Endothelial cell of umbilical vein (primary cell): ENCODE data around the gene BNIP5.

ENCODE experiments used
- CTCF ChIP-seq, 2 donors: IDR thresholded peaks; 1 replicate in 1 of 2; 2 replicates in 1 of 2; pipeline ENCODE4 v1.5.1; 2011; ENCODE audit warnings: low read length in 2 of 2, mild to moderate bottlenecking in 2 of 2, moderate library complexity in 2 of 2, control low read depth in 1 of 2, inconsistent platforms in 1 of 2, low read depth in 1 of 2; ENCODE audit not compliant: insufficient read depth in 1 of 2; ENCODE audit errors: extremely low read depth in 1 of 2
- EZH2 ChIP-seq: IDR thresholded peaks from 2 replicates; pipeline ENCODE4 v1.6.1; 2012; ENCODE audit warnings: borderline replicate concordance, low read depth, mild to moderate bottlenecking, moderate library complexity, low read length, inconsistent platforms; ENCODE audit not compliant: severe bottlenecking
- FOS ChIP-seq: IDR thresholded peaks from 2 replicates; pipeline ENCODE4 v1.6.1; 2011; ENCODE audit warnings: mild to moderate bottlenecking, low read length, moderate library complexity, borderline replicate concordance; ENCODE audit not compliant: insufficient read depth
- GATA2 ChIP-seq: IDR thresholded peaks from 2 replicates; pipeline ENCODE4 v1.7.0; 2011; ENCODE audit warnings: low read depth, mild to moderate bottlenecking, moderate library complexity, mixed read lengths, low read length; ENCODE audit not compliant: insufficient read length, insufficient read depth
- JUN ChIP-seq: IDR thresholded peaks from 2 replicates; pipeline ENCODE4 v1.6.1; 2011; ENCODE audit warnings: borderline replicate concordance, low read depth; ENCODE audit not compliant: insufficient read length, insufficient read depth
- POLR2A ChIP-seq: IDR thresholded peaks from 2 replicates; pipeline ENCODE4 v1.6.1; 2012; ENCODE audit warnings: low read depth, mild to moderate bottlenecking, control low read depth, low read length
- POLR2AphosphoS5 ChIP-seq: IDR thresholded peaks from 2 replicates; pipeline ENCODE4 v1.6.1; 2012; ENCODE audit warnings: low read depth, mild to moderate bottlenecking, control low read depth, low read length, moderate library complexity; ENCODE audit not compliant: insufficient read depth
- TF ChIP-seq, protein P1 (sequence below): IDR thresholded peaks from 2 replicates; pipeline ENCODE4 v1.6.1; 2011; ENCODE audit not compliant: insufficient read depth, insufficient read length

DNA sequence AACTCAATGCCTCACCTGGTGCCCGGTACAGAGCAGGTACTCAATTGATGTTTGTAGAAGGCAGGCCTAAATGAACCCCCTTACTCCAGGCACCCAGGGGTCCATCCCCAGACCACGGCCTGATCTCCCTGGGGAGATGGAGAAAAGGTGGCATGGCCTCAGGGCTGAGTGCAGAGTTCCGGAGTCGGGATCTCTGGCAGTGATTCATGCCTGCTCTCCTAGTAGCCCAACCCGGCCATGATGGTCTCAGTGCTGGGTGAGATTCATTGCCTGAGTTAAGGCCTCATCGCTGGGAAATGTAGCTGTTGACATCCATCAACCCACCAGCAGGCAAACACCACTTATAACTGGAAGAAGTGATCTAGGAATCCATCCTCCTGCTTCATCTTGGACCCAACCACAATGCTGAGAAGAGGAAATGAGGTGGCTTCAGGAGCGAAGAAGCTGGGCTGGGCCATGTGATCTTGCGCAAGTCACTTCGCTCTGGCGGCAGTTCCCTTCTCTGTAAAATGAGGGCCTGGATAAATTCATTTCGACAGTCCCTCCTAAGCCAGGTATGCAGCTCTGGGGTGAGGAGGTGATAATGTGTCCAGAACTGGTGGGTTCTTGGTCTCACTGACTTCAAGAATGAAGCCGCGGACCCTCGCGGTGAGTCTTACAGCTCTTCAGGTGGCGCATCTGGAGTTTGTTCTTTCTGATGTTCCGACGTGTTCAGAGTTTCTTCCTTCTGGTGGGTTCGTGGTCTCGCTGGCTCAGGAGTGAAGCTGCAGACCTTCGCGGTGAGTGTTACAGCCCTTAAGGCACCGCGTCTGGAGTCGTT, 26.1 kb upstream of the BNIP5 start:
- TF ChIP-seq POLR2A: no peak
- no peak for TF ChIP-seq CTCF (IDR thresholded peaks at IDR 0.05; ENCODE audit: extremely low read depth in 1 of 2, insufficient read depth in 1 of 2, low read depth in 1 of 2, low read length in 2 of 2)
- TF ChIP-seq, protein P1, sequence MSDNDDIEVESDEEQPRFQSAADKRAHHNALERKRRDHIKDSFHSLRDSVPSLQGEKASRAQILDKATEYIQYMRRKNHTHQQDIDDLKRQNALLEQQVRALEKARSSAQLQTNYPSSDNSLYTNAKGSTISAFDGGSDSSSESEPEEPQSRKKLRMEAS: no peak
- no peak for TF ChIP-seq EZH2
- no peak for TF ChIP-seq POLR2AphosphoS5
- no peak for TF ChIP-seq FOS
- no peak for TF ChIP-seq JUN
- no peak for TF ChIP-seq GATA2
